ENCODE measurements around the gene HPCAL1. TPM values are rescaled to one million over a fixed set of nuclear protein-coding genes. Genes with fewer than 3 reads are reported as not detected.
A peak's percentile ranks its signal among the peaks of the same experiment; 100 is the strongest.

The HPCAL1 gene
- total and polyA plus RNA-seq, 10 of the 15 experiments (the other 5 are each of a cell fraction or from before 2014, with no cell fraction given) = 0.40 to 12.8 (median 7.9) TPM

- 0 out of 2 replicates have a peak, but pooled peaks have one; percentile 36 for TF ChIP-seq NBN (IDR thresholded peaks at IDR 0.05)
- TF ChIP-seq MLLT1 (IDR thresholded peaks at IDR 0.05) = peak; percentile 66; the same call in 1 of the 2 replicates
- TF ChIP-seq RUNX3 (IDR thresholded peaks at IDR 0.05; ENCODE audit: low read length) = no peak; the same call in 1 of the 2 replicates
- TF ChIP-seq SMAD1 (IDR thresholded peaks at IDR 0.05; ENCODE audit: low read depth, partially characterized antibody) = peak; percentile 29
- TF ChIP-seq BHLHE40 (IDR thresholded peaks at IDR 0.05; ENCODE audit: borderline replicate concordance in 1 of 2, low read depth in 2 of 2, low read length in 1 of 2) = no peak
- no peak for TF ChIP-seq RFX5 (IDR thresholded peaks at IDR 0.05; ENCODE audit: low read depth, low read length)
- ChIA-PET CTCF (interaction anchor here (0.7 to 8.7 kb wide), 8 partner anchors 7 to 369 kb away, joined by 3 to 88 read pairs (median 6); no protein-coding TSS in a partner anchor), SMC1A (ENCODE audit: uncharacterized antibody, unreplicated experiment) (interaction anchor here (0.7 to 6.5 kb wide), 10 partner anchors 10 to 366 kb away, joined by 3 to 76 read pairs (median 4); no protein-coding TSS in a partner anchor), RAD21 (ENCODE audit: unreplicated experiment) (interaction anchor here (0.6 to 7.0 kb wide), 16 partner anchors 14 to 604 kb away, joined by 3 to 115 read pairs (median 4); partner anchors contain the start of genes PDIA6 and TAF1B), POLR2A (interaction anchor here (0.6 to 4.4 kb wide), 10 partner anchors 8 to 604 kb away, joined by 3 to 60 read pairs (median 3); partner anchors contain the start of genes HPCAL1 and TAF1B)
- Histone ChIP-seq H3K4me3 (peak overlapping the region; percentile 77), H3K4me1 (ENCODE audit: control insufficient read depth, insufficient read depth, low read length) (peaks cover 25% of the 10 kb centered on the region), H3K27ac (ENCODE audit: control insufficient read depth, insufficient read depth) (peak overlapping the region; percentile 93), H3K9me3 (replicated peaks; ENCODE audit: control insufficient read depth, insufficient read depth, low read length) (no peaks in the 10 kb centered on the region), H4K20me1 (ENCODE audit: control insufficient read depth, insufficient read depth) (peaks cover 8% of the 10 kb centered on the region; the same call in 1 of the 2 replicates), H3K27me3 (replicated peaks in 1 of 2; ENCODE audit: control insufficient read depth in 2 of 2, insufficient read depth in 2 of 2, low read length in 1 of 2) (no peaks in the 10 kb centered on the region), H3K79me2 (ENCODE audit: control insufficient read depth, insufficient read depth, low read length) (peaks cover 58% of the 10 kb centered on the region), H3K4me2 (ENCODE audit: control insufficient read depth, insufficient read depth) (peak overlapping the region; percentile 92), H2AFZ (ENCODE audit: control insufficient read depth, low read depth, low read length) (peak overlapping the region; percentile 10; the same call in 1 of the 2 replicates), H3K9ac (ENCODE audit: control insufficient read depth, insufficient read depth, low read length) (peak overlapping the region; percentile 93), H3K36me3 (ENCODE audit: control insufficient read depth in 2 of 2, insufficient read depth in 2 of 2, low read length in 1 of 2) (peaks cover 6 to 21% of the 10 kb centered on the region in 2 experiments)
- peak; percentile 44 for ATAC-seq
- BruUV-seq (replicated peaks) = TSS peak; percentile 64
- in situ Hi-C loops (cut with MboI) = no loop called here
- FAIRE-seq = no peak
- intact Hi-C loops (cut with micrococcal nuclease; ENCODE audit: unreplicated experiment) = loop anchor here (5.0 kb wide), 2 partner anchors 220 to 365 kb away; partner anchors contain the start of gene PDIA6
- peak; percentile 15 for DNase-seq (ENCODE audit: low read depth, low spot score)
- under 1% methylated on average over 32 of the region's 32 CpGs for WGBS (ENCODE audit: insufficient coverage, insufficient replicate concordance, low lambda C conversion rate, missing lambda C conversion rate)
Observed at GRCh38 chr2:10447300-10447894, 144.7 kb downstream of the HPCAL1 start.
